Stimulated activated CD8-positive, alpha-beta memory T cell treated with anti-CD3 and anti-CD28 coated beads, Interleukin-12 subunit alpha, Interleukin-12 subunit beta, amount 100 ng/mL, for 1 hour (primary cell): ENCODE measurements around the gene INSR.

Experiments
- DNase-seq: peaks from one replicate; pipeline ENCODE4 v3.0.0-alpha.2; 2020; ENCODE audit warnings: low read depth

Gene INSR

DNA sequence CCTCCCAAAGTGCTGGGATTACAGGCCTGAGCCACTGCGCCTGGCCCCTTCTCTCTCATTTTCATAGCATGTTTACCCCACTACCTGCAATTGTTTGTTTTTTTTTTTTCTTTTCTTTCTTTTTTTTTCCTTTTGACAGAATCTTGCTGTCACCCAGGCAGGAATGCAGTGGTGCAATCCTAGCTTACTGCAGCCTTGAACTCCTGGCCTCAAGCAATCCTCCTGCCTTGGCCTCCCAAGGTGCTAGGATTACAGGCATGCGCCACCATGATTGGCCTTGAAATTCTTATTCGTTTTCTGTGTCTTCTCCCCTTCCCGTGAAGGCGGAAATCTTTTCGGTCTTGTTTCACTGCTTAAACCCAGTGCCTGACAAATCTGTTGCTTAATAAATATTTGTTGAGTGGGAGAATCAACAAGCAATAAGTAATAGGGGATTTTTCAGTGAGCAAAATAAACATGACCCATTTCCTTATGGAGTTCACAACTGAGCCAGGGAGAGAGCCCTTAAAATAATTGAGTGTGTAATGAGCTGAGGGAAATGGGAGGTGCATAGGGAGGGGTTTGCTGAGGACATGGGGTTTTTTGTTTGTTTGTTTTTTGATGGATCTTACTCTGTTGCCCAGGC, 1.8 kb upstream of the INSR start:
- DNase-seq = no peak

DNA sequence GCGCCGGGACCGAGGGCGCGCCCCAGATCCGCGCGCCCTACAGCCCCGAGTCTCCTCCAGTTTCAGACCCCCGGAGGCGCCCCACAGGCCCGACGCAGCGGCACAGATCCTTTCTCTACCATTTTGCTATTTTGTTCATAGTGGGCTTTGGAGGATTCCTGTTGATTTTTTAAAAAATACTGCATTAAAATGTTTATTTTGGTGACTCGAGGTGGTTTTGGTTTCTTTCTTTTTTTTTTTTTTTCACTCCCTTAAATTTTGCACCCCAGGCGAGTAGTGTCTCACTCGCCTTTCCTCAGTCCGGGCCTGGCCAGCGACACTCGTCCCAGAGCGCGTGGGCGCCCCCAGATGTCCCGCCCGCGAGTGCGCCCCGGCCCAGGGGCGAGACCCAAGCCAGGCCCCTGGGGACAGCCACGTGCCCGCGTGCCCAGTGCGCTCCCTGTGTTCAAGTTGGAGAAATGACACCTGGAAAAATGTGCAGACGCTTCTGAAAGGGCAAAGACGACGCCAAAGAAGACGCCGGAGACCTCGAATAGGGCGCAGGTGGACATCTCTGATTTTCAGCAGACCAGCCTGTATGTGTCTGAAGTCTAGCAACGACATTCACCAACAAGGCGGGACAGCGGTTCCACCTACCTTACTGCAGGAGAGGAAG, 471 bp upstream of the INSR start:
- DNase-seq = no peak

DNA sequence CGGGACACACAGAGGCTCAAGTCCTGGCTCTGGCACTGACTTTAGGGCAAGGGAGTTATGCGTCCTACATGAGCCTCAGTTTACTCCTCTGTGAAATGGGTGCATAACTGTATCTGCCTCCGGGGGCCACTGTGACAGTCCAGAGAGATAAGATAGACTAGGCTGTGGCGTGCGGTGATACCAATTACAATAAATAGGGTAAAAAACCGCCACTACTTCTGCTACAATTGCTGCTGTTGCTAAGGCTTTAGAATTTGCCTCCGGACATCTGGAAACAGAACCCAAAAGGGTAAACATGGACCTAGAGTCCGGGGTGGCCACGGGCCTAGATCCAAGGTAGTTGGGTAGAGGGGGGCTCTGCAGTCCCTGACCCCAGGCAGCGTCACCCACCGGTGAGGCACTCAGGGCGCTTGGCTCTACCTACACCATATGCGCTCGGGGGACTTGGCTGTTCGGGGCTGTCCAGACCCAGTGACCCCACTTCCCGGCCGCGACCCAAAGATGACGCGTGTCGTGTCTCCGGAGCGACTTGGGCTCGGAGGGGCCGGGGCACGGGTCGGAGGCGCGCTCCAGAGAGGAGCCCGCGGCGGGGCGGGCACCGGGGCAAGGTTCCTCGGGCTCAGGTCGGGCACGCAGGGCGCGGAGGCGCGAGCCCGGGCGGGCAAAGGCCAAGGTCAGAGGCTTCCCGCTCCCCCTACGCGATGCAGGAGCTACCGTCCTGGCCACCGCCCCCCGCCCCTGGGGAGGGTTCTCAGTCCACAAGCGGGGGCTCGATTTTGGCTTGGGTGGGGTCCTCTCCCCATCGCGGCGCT, 1.1 kb downstream of the INSR start:
- no peak for DNase-seq

DNA sequence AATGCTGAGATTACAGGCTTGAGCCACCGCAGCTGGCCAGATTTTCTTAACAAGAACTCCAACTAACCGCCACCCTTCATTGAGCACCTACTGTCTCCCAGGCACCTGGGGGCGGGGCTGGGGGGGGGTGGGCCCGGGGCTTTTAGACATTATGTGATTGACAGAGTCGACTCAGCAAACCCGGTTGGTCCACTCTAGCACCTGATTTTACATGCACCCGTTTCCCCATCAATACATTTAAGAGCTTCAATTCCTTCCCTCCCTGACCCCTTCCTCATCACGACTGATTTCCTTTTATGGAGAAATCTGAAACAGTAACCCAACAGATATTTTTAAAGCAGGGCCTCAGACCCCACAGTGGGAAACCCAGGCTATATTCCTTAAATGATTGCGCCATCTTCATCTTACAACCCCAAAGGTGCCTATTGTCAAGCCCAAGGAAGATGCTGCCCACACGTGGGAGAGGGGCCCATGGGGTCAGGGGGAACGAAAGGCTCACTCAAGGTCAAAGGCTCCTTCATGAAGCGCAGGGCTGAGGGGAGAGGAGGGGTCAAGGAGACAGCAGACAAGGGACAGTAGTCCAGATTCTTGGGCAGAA, 1.8 kb downstream of the INSR start:
- DNase-seq = no peak

DNA sequence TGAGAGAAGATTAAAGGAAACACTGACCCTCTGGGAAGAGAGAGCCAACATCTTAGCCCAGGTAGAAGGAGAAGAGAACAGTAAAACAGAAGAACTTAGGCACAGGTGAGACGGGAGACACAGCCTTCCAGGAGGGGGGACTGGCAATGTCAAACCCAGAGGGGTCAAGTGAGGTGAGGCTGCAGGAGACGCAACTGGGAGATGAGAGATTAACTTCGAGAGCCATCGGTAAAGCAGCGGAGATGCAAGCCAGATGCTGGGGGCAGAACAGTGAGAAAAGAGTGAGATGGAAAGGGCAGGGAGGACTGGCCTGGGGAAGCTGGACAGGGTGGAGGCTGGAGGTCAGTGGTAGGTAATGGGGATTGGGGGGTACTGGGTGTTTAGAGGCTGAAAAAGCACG, 5.2 kb downstream of the INSR start:
- DNase-seq = no peak

DNA sequence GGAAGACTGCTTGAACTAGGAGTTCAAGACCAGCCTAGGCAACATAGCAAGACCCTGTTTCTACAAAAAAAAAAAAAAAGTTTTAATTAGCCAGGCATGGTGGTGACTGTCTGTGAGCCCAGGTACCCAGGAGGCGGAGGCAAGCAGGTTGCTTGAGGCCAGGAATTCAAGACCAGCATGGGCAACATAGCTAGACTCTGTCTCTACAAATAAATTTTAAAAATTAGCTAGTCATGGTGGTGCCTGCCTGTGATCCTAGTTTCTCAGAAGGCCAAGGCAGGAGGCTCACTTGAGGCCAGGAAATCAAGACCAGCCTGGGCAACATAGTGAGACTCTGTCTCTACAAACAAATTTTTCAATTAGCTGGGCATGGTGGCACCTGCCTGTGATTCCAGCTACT, 6.1 kb downstream of the INSR start:
- DNase-seq = no peak

DNA sequence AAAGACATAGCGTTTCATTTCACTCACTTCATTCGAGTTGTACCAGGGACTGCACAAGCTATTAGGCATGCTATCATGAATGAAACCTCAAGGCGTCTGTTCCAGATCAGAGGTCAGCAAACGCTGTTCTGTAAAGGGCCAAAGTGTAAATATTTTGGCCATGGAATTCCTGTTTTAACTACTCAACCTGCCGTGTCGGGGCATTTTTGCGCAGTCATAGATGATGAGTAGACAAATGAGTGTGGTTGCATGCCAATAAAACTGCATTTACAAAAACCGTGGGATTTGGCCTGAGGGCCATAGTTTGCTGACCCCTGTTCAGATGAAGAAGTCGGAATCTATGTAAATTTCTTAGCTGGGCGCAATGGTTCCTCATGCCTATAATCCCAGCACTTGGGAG, 6.5 kb downstream of the INSR start:
- no peak for DNase-seq

DNA sequence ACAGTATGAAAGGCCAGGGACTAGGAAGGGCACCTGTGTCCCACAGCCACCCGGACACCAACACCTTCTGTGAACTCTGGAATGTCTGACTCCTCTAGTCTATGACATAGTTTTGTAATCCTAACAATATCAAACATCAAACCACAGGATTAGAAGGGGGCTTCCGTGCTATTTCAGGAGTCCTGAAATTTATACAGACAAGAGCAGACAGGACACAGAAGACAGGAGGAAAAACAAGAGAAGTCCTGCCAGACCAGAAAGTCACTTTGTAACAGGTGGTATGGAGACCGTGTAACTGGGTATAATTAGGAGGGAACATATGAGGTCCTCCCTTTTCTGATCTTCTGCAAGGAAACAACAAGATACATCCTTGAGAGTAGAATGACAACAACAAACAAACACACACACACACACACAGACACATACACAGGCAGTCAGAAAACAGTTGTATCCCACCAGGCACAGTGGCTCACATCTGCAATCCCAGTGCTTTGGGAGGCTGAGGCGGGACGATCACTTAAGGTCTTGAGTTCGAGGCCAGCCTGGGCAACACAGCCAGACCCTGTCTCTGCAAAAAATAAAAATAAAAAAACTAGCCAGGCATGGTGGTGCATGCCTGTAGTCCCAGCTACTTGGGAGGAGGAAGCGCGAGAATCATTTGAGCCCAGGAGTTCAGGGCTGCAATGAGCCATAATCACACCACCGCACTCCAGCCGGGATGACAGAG, 13.1 kb downstream of the INSR start:
- DNase-seq = no peak

DNA sequence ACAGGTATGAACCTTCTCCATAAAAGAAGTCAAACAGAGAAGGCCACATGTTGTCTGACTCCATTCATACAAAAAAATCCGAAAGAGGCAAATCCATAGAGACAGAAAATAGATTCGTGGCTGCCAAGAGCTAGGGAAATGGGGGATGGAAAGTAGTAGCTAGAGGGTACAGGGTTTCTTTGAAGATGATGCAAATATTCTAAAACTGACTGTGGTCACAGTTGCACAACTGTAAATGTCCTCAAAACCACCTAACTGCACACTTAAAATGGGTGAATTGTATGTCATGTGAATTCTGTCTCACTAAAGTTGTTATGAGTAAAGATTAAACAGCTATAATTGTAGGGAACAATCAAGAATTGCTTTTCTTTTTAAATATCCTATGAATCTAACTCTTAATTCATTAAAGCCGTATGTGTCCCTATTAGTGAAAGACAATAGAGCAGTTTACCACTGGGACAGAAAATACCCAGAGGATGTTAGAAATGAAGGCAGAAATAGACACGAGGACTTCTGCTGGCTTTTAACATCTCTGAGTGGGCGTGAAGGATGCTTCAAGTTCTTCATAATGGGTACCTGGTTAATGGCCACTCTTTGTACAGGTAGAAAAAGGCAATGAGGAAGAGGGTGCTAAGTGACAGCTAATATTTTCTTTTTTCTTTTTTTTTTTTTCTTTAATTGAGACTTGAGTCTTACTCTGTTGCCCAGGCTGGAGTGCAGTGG, 21.2 kb downstream of the INSR start:
- DNase-seq = no peak

DNA sequence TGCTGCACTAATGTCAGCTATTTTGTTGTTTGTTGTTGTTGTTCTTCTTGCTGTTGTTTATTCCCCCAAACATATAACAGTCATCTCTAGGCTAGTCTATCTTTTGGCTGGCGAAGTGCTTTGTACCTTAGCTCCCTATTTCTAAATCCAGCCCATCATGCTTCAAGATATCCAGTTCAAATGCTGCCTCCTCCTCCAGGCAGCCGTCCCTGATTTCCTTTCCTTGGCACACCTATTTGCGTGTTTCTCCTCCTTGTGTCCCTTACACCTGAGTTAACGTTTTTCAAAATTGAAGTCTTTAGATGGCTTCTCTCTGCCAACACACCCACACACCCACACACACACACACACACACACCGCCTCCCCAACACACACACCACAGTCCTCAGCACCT, 25.5 kb downstream of the INSR start:
- no peak for DNase-seq

DNA sequence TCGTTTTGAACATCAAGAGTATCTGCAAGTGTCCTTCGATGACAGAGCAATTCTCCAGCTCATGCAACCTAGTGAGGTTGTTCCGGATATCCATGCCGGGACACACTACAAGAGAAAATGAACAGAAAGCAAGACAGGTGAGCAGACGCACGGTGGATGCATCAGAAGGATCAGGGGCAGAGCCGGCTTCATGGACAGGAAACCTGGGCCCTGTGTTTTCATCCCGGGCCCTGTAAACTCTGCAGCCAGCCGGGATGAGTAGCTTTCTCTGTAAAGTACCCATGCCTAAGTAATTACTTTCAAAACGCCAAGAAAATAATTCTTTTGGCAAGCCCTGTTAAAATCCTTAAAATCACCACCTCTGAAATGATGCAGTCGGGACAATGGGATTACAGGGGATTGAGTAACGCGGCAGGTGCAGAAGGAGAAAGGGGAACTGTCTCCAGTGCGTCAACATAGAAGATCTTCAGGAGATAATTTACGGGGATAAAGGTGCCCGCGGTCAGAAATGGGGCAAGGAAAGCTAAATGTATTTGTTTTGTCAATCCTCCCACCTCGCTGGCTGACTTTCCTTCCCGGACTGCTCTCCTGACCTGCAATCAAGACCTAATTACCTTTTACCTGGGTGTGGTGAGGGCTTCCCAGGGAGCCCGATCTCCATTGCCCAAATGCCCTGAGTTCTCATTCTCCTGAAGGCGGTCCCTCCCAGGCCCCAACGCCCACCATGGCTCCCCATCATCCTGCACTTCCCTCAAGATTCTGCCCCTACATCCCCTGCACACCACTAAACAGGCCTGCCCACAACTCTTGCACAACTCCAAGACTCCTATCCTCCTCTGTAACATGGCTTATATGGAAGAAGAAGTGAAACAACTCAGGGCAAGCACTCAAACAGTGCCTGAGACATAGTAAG, 26.2 kb downstream of the INSR start:
- DNase-seq = no peak

DNA sequence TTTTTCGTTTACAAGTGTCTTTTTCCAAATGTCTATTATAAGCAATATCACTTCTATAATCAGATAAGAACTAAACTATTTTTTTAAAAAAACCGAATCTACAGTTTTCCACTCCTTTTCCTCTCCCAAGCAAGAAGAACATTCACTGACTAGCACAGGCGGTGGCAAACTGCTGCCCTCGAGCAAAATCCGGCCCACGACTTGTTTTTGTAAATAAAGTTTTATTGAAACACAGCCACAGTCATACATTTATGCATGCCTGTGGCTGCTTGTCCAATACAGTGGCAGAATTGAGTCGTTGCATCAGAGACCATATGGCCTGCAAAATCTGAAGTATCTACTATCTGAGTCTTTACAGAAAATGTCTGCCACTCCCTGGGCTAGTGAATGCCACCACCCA, 27.4 kb downstream of the INSR start:
- no peak for DNase-seq

DNA sequence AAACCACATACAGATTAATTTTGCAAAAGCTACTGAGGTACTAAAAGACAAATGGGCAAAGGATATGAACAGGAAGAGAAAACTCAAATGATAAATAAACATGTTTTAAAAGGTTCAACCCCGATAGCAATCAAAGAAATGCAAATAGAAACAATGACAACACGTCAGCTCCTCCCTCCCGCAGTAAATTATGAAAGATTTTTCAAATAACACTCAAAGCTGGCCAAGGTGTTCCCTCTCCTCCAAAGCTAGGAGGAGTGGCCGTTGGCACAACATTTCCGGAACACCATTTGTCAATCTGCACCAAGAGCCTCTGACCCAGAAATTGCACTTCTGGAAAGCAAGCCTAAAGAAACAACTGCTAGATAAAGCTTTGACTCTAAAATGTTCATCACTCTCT, 28.3 kb downstream of the INSR start:
- DNase-seq = no peak

DNA sequence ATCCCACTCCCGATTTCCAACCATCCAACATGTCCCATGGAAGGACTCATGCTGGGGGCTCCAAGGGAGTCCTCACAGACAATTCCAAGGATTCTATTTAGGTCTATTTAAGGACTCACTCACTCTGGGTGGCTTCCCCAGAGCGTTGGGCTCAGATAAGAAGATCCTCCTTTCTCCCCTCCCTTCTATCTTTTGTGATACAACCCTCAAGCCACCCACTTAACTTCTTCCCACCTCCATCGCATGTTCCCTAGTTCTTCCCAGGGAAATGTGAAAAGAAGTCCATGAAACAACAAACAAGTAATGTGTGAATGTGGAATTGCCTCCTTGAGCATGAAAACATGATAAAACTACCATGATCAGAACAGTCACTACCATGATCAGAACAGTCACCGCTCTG, 29.4 kb downstream of the INSR start:
- DNase-seq = no peak

DNA sequence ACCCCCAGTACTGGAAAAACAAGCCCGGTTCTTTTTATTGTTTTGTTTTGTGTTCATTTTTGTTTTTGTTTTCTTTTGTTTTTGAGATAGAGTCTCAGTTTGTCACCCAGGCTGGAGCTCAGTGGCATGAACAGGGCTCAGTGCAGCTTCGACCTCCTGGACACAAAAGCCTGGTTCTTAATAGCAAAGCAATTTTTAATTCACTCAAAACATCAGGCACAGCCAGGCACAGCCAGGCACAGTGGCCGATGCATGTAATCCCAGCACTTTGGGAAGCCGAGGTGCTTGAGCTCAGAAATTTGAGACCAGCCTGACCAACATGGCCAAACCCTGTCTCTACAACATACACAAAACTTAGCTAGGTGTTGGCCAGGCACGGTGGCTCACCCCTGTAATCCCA, 30.7 kb downstream of the INSR start:
- no peak for DNase-seq

DNA sequence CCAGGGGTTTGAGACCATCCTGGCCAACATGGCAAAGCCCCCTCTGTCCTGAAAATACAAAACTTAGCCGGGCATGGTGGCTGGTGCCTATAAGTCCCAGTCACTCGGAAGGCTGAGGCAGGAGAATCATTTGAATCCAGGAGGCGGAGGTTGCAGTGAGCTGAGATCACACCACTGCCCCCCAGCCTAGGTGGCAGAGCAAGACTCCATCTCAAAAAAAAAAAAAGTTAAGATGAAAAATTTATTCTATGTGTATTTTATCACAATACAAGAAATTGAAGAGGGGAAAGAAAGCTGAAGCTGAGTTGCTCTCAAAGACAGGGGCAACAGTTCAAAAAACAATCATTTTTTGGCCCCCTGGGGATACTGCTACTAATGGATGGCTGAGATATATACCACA, 31.1 kb downstream of the INSR start:
- DNase-seq = no peak

DNA sequence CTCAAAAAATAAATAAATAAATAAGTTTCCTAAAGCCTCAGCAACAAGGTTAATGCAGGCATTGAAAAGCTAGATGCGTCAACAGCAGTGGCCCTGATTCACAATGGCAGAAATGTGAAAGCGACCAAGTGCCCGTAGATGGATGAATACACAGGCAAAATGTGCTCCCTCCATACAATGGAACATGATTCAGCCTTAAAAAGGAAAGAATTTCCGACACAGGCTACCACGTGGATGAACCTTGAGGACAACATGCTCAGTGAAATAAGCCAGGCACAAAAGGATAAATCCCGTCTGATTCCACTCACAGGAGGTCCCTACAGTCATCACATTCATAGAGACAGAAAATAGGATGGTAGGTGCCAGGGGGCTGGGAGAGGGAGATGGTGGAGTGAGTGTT, 31.7 kb downstream of the INSR start:
- no peak for DNase-seq

DNA sequence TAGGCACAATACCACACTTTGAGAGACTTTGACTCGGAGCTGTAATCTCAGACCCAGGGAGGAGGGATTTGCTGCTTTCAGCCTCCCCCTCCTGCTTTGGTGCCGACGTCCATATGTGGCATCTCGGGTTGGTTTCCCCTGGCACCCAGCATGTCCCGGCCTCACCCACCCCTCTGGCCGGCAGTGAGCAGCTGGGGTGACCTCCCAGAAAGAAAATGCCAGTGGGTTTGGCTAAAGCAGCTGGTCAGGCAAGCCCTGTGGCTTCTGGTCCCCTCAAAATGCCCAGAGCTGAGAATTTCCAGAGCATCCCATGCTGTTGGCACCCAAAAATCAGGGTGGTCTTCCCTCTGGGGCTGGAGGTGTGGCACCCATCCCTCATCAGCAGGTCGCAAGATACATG, 34.1 kb downstream of the INSR start:
- DNase-seq = no peak

DNA sequence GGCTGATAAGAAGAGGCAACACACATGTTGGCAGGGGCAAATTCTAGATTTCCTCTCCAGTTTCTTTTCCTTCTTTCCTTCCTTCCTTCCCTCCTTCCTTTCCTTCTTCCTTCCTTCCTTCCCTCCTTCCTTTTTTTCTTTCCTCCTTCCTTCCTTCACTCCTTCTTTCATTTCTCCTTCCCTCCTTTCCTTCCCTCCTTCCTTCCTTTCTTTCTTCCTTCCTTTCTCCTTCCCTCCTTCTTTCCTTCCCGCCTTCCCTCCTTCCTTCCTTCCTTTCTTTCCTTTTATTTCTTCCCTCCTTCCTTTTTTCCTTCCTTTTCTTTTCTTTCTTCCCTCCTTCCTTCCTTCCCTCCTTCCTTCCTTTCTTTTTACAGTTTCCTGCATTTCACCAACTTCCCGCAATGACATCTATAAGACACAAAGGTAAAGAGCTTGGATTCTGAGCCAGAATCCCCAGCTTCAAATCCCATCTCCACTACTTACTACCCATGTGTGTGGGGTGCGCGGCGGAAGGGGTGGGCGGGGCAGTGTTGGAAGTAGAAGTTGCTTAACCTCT, 35.3 kb downstream of the INSR start:
- no peak for DNase-seq
